EL (cell line): ENCODE measurements around the gene FEM1A.
"Not testable (repeated sequence)": the region's sequence is repeated elsewhere in the genome, so short reads cannot be mapped to it uniquely, and the experiment has no call there.

ENCODE experiments used
- DNase-seq: peaks from one replicate; pipeline ENCODE4 v3.0.0-alpha.2; 2016

The FEM1A gene

DNA sequence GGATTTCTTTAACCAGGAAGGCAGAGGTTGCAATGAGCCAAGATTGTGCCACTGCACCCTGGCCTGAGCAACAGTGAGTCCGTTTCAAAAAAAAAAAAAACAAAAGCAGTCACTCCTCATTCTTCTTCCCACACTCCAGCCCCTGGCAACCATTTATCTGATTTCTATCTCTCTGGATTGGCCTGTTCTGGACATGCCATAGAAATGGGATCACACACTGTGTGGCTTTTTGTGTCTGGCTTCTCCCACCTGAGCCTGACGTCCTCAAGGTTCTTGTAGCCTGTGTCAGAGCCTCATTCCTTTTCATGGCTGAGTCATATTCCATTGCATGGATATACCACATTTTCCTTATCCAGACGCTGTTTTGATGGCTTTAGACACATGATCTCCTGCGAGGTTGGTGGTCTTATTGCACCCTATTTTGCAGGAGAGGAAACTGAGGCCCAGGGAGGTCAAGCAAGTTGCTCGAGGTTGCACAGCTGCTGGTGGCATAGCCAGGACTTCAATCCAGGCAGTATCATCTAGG, 15.8 kb upstream of the FEM1A start:
- DNase-seq, result no peak

DNA sequence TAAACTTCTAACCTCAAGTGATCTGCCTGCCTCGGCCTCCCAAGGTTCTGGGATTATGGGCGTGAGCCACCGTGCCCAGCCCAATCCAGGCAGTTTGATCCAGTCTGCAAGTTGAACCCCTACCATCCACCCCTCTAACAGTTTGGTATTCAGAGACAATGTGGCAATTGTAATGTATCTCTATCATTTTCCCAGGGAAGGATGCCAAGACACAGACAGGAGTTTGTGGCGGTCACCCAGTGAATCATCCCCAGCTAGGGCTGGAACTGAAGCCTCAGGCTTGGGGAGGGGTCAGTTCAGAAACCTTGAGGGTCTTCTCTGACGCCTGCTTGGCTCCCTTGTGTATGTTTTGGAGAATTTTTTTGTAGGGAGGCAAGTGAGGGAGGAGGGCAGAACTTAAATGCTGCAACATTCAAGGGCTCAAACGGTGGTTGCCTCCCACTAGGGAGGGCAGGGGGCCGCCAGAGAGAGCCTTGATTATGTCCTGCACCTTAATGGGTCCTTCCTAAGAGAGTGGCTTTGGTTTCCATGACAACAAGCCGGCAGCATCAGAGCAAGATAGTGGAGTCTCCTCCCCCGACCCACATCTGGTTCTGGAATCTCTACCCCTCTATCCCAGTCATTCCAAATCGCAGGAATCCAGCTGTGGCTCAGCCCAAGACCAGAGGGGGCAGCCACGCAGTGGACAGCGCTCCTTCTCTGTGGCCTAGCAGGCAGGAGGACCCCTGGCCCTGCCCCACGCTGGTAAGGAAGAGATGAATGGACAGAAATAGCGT, 14.9 kb upstream of the FEM1A start:
- DNase-seq, result no peak

DNA sequence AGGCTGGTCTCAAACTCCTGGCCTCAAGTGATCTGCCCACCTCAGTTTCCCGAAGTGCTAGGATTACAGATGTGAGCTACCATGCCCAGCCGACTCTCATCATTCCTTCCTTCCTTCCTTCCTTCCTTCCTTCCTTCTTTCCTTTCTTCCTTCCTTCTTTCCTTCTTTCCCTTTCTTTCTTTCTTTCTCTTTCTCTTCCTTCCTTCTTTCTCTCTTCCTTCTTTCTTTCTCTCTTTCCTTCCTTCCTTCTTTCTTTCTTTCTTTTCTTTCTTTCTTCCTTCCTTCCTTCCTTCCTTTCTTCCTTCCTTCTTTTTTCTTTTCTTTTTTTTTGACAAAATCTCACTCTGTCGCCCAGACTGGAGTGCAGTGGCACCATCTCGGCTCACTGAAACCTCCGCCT, 13.4 kb upstream of the FEM1A start:
- not testable (repeated sequence) for DNase-seq

DNA sequence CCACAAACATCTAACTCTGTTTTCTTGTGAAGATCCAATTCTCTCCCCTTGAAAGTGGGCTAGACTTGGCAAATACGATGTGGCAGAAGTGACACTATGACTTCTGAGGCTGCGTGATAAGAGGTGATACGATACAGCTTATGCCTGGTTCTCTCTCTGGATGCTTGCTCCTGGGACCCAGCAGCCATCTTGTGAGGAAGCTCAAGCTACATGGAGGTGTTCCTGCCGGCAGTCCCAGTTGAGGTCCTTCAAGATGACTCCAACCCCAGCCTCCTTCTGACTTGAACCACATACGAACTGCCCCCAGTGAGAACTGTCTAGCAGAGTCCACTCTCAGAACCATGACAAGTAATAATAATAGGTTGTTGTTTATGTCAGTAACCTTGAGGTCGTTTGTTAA, 10.7 kb upstream of the FEM1A start:
- DNase-seq, result no peak

DNA sequence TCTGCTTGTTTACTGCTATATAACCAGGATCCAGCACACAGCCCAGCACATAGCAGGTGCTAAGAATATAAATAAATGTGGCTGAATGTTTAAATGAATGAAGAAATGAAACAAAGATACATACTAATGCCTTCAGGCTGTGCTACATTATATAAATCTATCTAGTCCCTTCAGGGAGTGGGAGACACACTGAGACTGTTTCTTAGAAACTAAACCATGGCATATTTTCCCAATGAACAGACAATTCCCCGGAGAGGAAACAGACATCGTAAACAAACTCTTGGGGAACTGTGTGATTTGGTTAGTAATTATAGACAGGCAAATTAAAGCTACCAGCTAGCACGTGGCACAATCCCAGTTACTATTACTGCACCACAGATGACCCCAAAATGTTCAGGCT, 9.7 kb upstream of the FEM1A start:
- DNase-seq, result no peak

DNA sequence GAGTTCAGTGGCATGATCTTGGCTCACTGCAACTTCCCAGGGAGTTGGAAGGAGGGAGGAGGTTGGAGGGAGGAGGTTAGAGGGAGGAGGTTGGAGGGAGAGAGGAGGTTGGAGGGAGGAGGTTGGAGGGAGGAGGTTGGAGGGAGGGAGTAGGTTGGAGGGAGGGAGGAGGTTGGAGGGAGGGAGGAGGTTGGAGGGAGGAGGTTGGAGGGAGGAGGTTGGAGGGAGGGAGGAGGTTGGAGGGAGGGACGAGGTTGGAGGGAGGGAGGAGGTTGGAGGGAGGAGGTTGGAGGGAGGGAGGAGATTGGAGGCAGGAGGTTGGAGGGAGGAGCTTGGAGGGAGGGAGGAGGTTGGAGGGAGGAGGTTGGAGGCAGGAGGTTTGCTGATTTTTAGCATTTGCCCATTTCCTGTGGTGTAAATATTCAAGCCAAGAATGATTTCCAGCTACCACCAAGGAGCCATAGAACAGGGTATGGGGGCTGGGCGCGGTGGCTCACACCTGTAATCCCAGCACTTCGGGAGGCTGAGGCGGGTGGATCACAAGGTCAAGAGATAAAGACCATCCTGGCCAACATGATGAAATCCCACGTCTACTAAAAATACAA, 5.0 kb upstream of the FEM1A start:
- DNase-seq, result not testable (repeated sequence)

DNA sequence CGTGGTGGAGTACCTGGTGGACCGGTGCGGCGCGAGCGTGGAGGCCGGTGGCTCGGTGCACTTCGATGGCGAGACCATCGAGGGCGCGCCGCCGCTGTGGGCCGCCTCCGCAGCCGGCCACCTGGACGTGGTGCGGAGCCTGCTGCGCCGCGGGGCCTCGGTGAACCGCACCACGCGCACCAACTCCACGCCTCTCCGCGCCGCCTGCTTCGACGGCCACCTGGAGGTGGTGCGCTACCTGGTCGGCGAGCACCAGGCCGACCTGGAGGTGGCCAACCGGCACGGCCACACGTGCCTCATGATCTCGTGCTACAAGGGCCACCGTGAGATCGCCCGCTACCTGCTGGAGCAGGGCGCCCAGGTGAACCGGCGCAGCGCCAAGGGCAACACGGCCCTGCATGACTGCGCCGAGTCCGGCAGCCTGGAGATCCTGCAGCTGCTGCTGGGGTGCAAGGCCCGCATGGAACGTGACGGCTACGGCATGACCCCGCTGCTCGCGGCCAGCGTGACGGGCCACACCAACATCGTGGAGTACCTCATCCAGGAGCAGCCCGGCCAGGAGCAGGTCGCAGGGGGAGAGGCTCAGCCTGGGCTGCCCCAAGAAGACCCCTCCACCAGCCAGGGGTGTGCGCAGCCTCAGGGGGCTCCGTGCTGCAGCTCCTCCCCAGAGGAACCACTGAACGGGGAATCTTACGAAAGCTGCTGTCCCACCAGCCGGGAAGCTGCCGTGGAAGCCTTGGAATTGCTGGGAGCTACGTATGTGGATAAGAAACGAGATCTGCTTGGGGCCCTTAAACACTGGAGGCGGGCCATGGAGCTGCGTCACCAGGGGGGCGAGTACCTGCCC, 708 bp downstream of the FEM1A start:
- DNase-seq, result not testable (repeated sequence)

DNA sequence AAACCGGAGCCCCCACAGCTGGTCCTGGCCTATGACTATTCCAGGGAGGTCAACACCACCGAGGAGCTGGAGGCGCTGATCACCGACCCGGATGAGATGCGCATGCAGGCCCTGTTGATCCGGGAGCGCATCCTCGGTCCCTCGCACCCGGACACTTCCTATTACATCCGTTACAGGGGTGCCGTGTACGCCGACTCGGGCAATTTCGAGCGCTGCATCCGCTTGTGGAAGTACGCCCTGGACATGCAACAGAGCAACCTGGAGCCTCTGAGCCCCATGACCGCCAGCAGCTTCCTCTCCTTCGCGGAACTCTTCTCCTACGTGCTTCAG, 1.3 kb downstream of the FEM1A start:
- not testable (repeated sequence) for DNase-seq

DNA sequence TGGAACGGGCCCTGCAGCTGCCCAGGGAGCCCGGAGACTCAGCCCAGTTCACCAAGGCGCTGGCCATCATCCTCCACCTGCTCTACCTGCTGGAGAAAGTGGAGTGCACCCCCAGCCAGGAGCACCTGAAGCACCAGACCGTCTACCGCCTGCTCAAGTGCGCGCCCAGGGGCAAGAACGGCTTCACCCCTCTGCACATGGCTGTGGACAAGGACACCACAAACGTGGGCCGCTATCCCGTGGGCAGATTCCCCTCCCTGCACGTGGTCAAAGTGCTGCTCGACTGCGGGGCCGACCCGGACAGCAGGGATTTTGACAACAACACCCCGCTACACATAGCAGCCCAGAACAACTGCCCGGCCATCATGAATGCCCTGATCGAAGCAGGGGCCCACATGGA, 1.7 kb downstream of the FEM1A start:
- not testable (repeated sequence) for DNase-seq

DNA sequence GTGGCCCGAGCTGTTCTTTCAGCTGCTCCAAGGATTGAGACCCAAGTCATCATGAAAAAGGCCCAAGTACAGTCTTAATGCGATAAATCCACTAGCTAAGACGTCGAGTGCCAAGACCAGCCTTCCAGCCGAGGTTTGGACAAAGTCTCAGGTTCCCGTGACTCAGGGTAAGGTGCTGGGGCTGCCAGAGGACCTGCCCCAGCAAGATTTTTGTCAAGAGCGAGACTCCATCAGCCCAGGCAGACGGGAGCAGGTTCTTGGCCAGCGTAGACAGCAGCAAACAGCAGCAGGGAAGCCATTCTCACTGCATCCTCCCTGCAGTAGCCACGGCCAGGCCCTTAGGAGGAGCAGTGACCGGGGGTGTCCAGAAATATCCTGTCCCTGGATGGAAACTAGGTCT, 3.4 kb downstream of the FEM1A start:
- DNase-seq, result no peak

DNA sequence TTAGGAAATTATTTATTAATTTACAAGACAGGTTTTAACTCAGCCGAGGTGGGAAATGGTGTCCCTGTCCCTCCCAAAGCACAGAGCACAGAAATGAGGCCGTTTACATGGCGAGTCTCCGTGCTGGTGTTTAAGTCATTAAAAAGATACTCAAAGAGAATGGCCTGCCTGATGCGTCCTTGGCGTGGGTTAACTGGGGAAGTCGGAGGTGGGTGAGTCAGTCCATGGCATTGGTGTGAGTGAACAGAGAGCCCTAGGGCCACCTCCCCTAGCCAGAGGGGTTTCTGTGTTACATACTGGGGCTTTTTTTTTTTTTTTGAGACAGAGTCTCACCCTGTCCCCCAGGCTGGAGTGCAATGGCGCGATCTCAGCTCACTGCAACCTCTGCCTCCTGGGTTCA, 3.9 kb downstream of the FEM1A start:
- no peak for DNase-seq

DNA sequence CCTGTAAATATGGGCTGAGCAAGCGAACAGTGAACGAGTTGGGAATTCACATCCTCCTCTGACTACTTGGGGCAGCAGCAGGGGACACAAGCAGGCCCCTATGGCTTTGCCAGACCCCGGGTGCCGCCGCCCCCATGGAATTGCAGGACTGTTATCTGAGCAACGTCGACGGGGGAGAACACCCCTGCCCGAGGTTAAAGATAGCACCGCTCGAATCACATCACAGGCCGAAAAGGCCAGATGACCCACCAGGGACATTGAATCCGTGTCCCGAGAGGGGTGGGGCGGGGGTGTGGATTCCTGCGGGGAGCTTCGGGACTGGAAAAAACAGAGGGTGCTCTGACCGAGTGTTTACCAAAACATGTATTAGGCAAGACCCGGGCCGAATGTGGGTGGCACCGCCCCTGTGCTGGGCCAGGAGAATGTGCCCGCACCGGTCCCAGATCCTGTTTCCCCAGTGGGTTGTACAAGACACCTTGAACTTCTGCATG, 9.1 kb downstream of the FEM1A start:
- no peak for DNase-seq

DNA sequence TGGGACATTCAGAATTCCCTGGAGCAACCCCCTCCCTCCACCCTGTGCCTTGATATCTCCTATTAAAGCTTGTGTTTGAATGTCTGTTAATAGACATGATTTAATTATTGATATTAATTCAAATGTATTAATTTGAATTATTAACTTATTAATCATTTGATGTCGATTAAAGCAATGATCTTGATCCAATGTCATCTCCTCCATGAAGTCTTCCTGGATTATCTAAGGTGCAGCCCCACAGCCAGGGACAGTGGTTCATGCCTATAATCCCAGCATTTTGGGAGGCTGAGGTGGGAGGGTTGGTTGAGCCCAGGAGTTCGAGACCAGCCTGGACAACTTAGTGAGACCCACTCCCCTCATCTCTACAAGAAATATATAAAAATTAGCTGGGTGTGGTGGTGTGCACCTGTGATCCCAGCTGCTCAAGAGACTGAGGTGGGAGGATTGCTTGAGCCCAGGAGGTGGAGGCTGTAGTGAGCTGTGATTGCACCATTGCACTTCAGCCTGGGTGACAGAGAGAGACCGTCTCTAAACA, 9.6 kb downstream of the FEM1A start:
- no peak for DNase-seq

DNA sequence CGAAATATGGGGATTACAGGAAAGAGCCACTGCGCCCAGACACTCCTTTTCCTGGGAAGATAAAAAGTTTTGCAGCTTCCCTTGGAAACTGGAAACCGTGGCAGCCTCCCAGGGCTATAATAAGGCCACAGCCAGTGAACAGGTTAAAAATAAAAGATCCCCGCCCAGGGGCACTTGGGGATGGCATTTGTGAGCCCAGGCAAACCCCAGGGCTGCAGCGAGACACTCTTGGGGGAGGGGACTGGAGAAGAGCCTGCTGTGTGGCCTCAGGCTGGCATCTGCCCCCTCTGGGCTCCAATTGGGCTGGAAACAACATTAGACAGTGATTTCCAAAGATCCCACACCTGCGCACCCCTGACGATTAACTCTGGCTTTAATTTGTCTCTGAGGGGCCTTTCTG, 11.2 kb downstream of the FEM1A start:
- DNase-seq, result no peak

DNA sequence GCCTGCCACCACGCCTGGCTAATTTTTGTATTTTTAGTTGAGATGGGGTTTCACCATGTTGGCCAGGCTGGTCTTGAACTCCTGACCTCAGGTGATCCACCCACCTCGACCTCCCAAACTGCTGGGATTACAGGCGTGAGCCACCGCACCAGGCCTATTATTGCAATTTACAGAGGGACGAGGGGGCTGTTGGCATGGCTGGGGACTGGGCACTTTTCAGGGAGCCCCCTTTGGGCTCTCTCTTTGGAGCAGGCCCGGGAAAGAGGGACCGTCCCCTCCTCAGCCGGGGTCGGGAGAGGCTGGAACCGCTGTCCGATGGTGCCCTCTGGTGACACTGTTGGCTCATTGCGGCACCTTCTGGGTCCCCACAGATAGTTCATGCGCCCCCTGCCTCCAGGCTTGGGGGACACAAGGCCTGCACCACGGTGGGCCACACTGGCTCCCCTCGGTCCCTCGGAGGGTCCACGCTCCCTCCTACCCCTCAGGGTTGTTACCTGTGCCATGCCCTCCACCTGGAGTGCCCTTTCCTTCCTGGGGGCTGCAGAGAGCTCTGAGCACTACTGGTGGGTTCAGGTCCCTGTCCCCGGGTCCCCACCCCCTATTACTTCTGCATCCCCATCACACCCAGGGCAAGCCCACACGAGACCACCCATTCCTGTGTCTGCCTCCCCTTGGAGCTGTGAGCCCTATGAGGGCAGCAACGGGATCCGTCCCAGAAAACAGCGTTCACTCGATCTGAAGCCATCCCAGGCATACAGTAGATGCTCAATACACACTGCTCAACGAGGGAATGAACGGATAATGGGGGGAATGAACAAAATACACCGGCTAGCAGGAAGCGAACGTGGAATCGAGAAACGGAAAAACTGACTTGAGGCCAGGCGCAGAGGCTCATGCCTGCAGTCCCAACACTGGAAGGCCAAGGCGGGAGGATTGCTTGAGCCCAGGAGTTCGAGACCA, 12.5 kb downstream of the FEM1A start:
- peak; percentile 56 for DNase-seq

DNA sequence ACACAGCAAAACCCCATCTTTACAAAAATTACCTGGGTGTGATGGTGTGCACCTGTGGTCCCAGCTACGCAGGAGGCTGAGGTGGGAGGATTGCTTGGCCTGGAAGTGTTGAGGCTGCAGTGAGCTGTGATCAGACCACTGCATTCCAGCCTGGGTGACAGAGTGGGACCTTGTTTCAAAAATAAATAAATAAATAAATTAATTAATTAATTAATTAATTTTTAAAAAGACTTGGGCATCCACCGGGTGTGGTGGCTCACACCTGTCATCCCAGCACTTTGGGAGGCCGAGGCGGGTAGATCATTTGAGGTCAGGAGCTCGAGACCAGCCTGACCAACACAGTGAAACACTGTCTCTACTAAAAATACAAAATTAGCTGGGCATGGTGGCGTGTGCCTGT, 13.6 kb downstream of the FEM1A start:
- DNase-seq, result not testable (repeated sequence)

DNA sequence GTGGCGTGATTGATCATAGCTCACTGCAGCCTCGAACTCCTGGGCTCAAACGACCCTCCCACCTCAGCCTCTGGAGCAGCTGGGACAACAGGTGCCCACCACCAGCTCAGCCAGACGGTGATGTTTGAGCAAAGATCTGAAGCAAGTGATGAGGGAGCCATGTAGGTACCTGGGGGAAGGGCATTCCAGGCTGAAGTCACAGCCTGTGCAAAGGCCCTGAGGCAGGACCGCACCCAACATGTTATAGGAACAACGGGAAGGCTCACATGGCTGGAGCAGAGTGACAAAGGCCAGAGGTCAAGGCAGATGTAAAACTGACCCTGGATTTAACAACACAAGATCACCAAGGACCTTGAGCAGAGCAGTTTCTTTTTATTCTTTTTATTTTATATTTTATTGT, 14.8 kb downstream of the FEM1A start:
- DNase-seq, result no peak

DNA sequence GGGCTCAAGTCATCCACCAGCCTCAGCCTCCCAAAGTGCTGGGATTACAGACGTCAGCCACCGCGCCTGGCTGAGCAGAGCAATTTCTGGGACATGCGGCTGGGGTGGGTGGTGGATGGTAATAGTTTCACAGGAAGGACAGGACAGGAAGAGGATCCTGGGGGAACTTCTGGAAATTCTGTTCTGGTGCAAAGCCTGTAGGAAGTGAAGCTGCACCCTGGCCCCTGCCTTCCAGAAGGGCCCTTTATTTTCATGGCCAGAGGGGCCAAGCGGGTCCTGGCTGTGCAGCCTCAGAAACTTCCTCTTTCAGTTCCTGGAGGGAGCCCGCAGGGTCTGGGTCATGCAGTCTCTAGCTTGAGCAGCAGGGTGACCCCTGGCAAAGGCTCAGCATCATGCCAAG, 15.7 kb downstream of the FEM1A start:
- DNase-seq, result no peak

DNA sequence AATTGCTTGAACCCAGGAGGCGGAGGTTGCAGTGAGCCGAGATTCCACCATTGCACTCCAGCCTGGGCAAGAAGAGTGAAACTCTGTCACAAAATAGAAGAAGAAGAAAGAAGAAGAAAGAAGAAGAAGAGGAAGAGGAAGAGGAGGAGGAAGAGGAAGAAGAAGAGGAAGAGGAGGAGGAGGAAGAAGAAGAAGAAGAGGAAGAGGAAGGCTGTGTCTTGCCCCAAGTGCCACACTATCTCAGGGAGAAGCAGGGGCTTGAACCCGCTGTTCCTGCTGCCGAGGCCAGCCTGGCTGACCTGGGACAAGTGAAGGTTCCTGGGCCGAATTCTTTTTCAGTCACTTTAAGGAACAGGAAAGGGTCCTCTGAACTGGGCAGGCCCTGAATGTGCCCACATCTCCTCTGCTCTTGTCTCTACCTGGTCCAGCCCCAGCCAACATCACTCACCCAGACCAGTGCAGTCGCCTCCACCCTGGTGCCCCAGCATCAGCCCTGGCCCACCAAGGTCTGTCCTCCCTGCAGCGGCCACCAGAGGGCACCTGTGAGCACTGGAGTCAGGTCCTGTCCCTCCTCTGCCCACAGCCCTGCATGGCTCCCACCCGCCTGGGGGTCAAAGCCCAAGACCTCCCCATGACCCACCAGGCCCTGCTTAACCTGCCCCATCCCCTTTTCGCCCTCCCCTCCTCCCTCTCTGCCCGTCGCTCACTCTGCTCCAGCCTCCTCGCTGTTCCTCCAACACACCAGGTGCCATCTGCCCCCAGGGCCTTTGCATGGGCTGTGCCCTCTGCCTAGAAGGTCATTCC, 20.0 kb downstream of the FEM1A start:
- DNase-seq, result peak; percentile 69

DNA sequence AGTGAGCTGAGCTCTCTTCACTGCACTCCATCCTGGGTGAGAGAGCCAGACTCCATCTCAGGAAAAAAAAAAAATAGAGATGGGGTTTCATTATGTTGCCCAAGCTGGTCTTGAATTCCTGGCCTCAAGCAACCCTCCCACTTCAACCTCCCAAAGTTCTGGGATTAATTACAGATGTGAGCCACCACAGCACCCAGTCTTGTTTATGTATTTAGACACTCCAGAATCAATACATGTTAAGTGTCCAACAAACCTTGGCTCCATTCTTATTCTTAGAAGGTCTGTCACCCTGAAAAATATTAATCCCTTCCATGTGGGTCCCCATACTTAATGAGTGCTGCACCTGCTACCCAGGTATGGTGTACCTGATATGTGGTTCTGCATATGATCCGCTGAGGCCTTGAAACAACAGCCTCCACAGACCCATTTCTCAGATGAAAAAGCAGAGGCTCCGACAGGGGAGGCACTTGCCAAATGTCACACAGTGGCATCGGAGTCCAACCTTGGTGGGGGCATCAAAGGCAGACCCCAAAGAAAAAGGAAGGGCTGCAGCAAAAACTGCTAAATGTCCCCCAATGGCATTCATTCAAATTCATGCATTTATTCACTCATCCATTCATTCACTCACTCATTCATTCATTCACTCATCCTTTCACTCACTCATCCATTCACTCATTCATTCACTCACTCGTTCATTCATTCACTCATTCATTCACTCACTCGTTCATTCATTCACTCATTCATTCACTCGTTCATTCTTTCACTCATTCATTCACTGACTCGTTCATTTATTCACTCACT, 23.3 kb downstream of the FEM1A start:
- DNase-seq, result peak; percentile 58
